Measurements from ENCODE around the gene CMSS1. TPM values are rescaled to one million over a fixed set of nuclear protein-coding genes. Genes with fewer than 3 reads are reported as not detected.

The CMSS1 gene
- total RNA-seq, 1 donor from 2014 or later, result 35.7 TPM

DNA sequence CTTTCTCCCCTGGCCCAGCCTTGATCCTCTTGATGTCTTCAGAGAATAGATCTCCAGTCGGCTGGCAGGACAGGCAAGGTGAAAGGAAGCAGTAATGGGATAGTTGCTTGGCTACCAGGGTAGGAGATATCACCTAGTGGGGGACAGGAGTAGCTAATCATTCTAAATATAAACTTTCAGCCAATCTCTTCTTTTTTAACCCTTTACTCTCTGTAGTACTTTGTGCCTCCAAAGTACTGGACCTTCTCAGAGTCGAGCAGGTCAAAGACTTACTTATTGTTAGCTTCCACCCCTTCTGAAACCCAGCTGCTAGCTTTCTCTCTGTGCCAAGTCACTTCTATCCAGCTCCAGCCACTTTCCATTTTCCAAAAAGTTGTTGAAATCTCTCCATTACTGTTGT is 340.0 kb downstream of the CMSS1 start:
- H3K27ac Mint-ChIP-seq, result no peak overlapping the region
- H3K27me3 Mint-ChIP-seq, result no peaks in the 10 kb centered on the region
- no peak overlapping the region for H3K4me3 Mint-ChIP-seq (ENCODE audit: low read depth)
- TF ChIP-seq, protein P1, sequence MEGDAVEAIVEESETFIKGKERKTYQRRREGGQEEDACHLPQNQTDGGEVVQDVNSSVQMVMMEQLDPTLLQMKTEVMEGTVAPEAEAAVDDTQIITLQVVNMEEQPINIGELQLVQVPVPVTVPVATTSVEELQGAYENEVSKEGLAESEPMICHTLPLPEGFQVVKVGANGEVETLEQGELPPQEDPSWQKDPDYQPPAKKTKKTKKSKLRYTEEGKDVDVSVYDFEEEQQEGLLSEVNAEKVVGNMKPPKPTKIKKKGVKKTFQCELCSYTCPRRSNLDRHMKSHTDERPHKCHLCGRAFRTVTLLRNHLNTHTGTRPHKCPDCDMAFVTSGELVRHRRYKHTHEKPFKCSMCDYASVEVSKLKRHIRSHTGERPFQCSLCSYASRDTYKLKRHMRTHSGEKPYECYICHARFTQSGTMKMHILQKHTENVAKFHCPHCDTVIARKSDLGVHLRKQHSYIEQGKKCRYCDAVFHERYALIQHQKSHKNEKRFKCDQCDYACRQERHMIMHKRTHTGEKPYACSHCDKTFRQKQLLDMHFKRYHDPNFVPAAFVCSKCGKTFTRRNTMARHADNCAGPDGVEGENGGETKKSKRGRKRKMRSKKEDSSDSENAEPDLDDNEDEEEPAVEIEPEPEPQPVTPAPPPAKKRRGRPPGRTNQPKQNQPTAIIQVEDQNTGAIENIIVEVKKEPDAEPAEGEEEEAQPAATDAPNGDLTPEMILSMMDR (IDR thresholded peaks at IDR 0.05; ENCODE audit: unreplicated experiment), result no peak
- H3K4me1 Mint-ChIP-seq (ENCODE audit: low read depth), result no peaks in the 10 kb centered on the region
- peaks cover 15% of the 10 kb centered on the region for H3K9me3 Mint-ChIP-seq (ENCODE audit: low read depth)
- no peak for DNase-seq (ENCODE audit: low spot score, unreplicated experiment)
- H3K36me3 Mint-ChIP-seq (ENCODE audit: insufficient read depth), result peaks cover 16% of the 10 kb centered on the region

DNA sequence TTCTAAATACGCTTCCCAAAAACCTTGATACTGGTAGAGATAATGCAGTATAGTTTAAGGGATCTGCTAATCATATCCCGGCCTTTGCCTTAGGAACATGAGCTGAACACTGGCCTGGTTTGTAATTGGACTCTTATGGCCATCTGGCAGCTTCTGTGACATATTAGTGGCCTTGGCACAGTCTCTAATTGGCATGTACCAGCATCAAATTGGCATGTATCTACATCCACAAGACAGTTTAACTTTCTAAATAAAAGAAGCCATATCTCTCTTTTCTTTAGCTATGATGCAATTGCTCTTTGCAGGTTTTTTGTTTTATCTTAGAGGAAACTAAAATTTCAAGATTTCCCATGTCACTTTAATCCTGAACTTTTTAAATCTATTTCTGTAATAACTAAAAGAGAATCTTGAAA is 341.3 kb downstream of the CMSS1 start:
- TF ChIP-seq, protein P1 (IDR thresholded peaks at IDR 0.05; ENCODE audit: unreplicated experiment), result no peak
- no peaks in the 10 kb centered on the region for H3K27me3 Mint-ChIP-seq
- H3K36me3 Mint-ChIP-seq (ENCODE audit: insufficient read depth), result peaks cover 14% of the 10 kb centered on the region
- peaks cover 15% of the 10 kb centered on the region for H3K9me3 Mint-ChIP-seq (ENCODE audit: low read depth)
- DNase-seq (ENCODE audit: low spot score, unreplicated experiment), result no peak
- no peak overlapping the region for H3K4me3 Mint-ChIP-seq (ENCODE audit: low read depth)
- no peaks in the 10 kb centered on the region for H3K4me1 Mint-ChIP-seq (ENCODE audit: low read depth)
- H3K27ac Mint-ChIP-seq, result no peak overlapping the region

DNA sequence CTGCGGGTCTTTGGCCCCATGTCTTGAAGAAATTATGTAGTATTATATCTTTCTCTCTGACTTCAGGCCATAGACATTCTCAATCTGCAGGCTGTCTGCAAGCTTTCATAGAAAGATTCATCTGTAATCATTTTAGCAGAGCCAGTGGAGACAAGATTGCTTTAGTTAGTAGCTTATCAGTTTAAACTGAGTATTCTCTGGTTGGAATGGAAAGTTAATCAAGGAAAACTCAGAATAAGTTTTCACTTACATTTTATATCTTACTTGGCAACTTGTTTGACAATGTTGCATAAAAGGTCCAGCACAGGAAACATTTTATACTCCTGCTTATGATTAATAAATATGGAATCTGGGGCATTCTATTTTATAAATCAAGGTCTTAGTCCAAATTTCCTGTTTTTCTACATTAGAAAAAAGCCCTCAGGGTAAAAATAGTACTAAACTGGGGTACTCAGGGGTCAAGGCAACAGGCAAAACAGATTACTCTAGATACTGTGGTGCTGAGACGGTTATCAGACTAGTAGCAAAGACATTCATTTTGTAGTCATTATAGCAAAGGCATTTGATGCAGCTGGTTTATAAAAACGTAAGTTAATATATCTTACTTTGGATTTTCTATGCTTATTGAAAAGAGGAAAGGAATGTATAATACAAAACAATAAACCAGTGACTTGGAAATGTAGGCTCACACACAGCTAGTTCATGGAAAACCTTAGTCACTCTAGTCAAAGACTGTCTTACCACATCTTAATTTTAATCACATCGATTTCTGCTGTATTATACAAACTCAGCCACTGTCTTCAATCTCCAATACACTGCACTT is 341.9 kb downstream of the CMSS1 start:
- no peak overlapping the region for H3K27ac Mint-ChIP-seq
- H3K4me1 Mint-ChIP-seq (ENCODE audit: low read depth), result no peaks in the 10 kb centered on the region
- H3K9me3 Mint-ChIP-seq (ENCODE audit: low read depth), result peaks cover 15% of the 10 kb centered on the region
- peaks cover 14% of the 10 kb centered on the region for H3K36me3 Mint-ChIP-seq (ENCODE audit: insufficient read depth)
- no peak overlapping the region for H3K4me3 Mint-ChIP-seq (ENCODE audit: low read depth)
- TF ChIP-seq, protein P1 (IDR thresholded peaks at IDR 0.05; ENCODE audit: unreplicated experiment), result no peak
- no peaks in the 10 kb centered on the region for H3K27me3 Mint-ChIP-seq
- DNase-seq (ENCODE audit: low spot score, unreplicated experiment), result no peak

DNA sequence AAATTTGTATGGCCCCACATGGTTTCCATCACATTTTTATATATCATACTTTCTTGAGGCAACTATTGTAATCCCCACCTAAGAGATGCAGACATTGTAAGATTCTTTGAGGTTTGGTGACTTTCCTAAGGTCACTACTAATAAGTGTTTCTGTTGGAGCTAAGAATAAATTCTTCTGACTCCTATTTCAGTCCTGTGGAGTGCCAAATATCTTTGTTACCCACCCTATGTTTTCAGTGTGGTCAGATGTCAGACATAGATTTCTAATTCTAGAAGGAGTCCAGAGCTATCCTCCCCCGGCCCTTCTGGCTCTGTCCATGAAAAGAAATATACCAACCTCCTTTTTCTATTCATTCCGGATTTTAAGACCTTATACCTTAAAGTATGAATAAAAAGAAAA is 342.9 kb downstream of the CMSS1 start:
- no peak overlapping the region for H3K4me3 Mint-ChIP-seq (ENCODE audit: low read depth)
- no peak overlapping the region for H3K27ac Mint-ChIP-seq
- no peaks in the 10 kb centered on the region for H3K27me3 Mint-ChIP-seq

DNA sequence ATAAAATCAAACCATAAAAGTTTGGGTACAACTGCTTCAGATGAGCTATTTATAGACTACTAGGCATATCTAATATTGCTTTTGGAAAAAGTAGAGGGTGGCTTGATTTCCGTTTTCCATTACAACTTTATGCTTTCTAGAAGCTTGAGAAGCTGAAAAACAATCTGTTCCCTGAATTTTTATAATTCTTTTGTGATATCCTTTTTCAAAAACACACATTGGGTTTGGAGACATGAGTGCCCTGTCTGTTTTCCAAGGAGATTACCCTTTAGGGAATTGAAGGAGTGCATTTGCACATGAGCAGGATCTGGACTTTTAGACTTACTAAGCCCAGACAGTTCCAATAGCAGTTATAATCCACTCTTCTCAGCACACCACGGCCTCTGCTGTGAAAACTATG is 346.1 kb downstream of the CMSS1 start:
- DNase-seq (ENCODE audit: low spot score, unreplicated experiment), result no peak
- TF ChIP-seq, protein P1 (IDR thresholded peaks at IDR 0.05; ENCODE audit: unreplicated experiment), result no peak
- no peaks in the 10 kb centered on the region for H3K4me1 Mint-ChIP-seq (ENCODE audit: low read depth)
- H3K9me3 Mint-ChIP-seq (ENCODE audit: low read depth), result no peaks in the 10 kb centered on the region
- H3K36me3 Mint-ChIP-seq (ENCODE audit: insufficient read depth), result no peaks in the 10 kb centered on the region
- no peak overlapping the region for H3K4me3 Mint-ChIP-seq (ENCODE audit: low read depth)
- H3K27ac Mint-ChIP-seq, result no peak overlapping the region
- H3K27me3 Mint-ChIP-seq, result no peaks in the 10 kb centered on the region

More for the DNA sequence above, 342.9 kb downstream of the CMSS1 start:
- H3K4me1 Mint-ChIP-seq (ENCODE audit: low read depth), result no peaks in the 10 kb centered on the region
- peaks cover 7% of the 10 kb centered on the region for H3K9me3 Mint-ChIP-seq (ENCODE audit: low read depth)
- DNase-seq (ENCODE audit: low spot score, unreplicated experiment), result no peak
- peaks cover 7% of the 10 kb centered on the region for H3K36me3 Mint-ChIP-seq (ENCODE audit: insufficient read depth)
- TF ChIP-seq, protein P1 (IDR thresholded peaks at IDR 0.05; ENCODE audit: unreplicated experiment), result no peak

Measured in progenitor cell of endocrine pancreas (in vitro differentiated cells).